CD4-positive, alpha-beta T cell (primary cell): ENCODE data around the gene ITSN2. TPM values are rescaled to one million over a fixed set of nuclear protein-coding genes. Genes with fewer than 3 reads are reported as not detected.

Experiments used
- ATAC-seq: fragments of 200-7000 bp; cut with Tn5 transposase; one replicate; pipeline ENCODE4 v1.10.0; 2022; ENCODE audit warnings: mild to moderate bottlenecking; ENCODE audit not compliant: poor library complexity
- CTCF ChIA-PET: fragments of 350-600 bp; sonication (Branson Sonifier 250); formaldehyde crosslinking; loops from one replicate; lab custom pipeline; 2021; ENCODE audit warnings: antibody characterized with exemption, inconsistent platforms; lab: Charles Lee
- POLR2A ChIA-PET: fragments of 350-600 bp; sonication (Branson Sonifier 250); formaldehyde crosslinking; loops from one replicate; lab custom pipeline; 2021; ENCODE audit warnings: antibody characterized with exemption, inconsistent platforms; lab: Charles Lee
- DNase-seq, 14 experiments: peaks; one replicate each; pipeline ENCODE4 v3.0.0-alpha.2; 2013 to 2020; ENCODE audit warnings: mixed read lengths in 2 of 14
- H3K27ac ChIP-seq, 2 donors: one replicate each; pipeline versions ENCODE4 v1.5.1 to v1.7.0; 2013; ENCODE audit warnings: low read length in 2 of 2, low read depth in 1 of 2, mild to moderate bottlenecking in 1 of 2
- H3K27me3 ChIP-seq, 2 experiments: 1 replicate in 1 of 2; 2 replicates in 1 of 2; pipeline versions ENCODE4 v1.6.1 to v1.7.0; 2013; ENCODE audit warnings: low read length in 2 of 2, control low read depth in 1 of 2, mild to moderate bottlenecking in 1 of 2, moderate library complexity in 1 of 2; ENCODE audit not compliant: insufficient read depth in 2 of 2, control insufficient read depth in 1 of 2
- H3K36me3 ChIP-seq: one replicate; pipeline ENCODE4 v1.6.1; 2013; ENCODE audit warnings: low read length, control low read depth; ENCODE audit not compliant: insufficient read depth
- H3K4me1 ChIP-seq: one replicate; pipeline ENCODE4 v1.6.1; 2013; ENCODE audit warnings: low read length, control low read depth; ENCODE audit not compliant: insufficient read depth
- H3K4me3 ChIP-seq: one replicate; pipeline ENCODE4 v1.5.1; 2013; ENCODE audit warnings: mild to moderate bottlenecking, low read length, moderate library complexity
- H3K9me3 ChIP-seq, 2 experiments: 1 replicate in 1 of 2; 2 replicates in 1 of 2; pipeline versions ENCODE4 v1.6.1 to v1.7.0; 2013; ENCODE audit warnings: low read length in 2 of 2, mild to moderate bottlenecking in 2 of 2, control low read depth in 1 of 2, moderate library complexity in 1 of 2; ENCODE audit not compliant: control insufficient read depth in 1 of 2, insufficient read depth in 1 of 2
- H3K27ac Mint-ChIP-seq: one replicate; pipeline ENCODE4 v1.8.0; 2020; ENCODE audit warnings: mixed read lengths
- H3K27me3 Mint-ChIP-seq: one replicate; pipeline ENCODE4 v1.8.0; 2021; ENCODE audit warnings: mixed read lengths
- H3K36me3 Mint-ChIP-seq: one replicate; pipeline ENCODE4 v1.8.0; 2021; ENCODE audit warnings: low read depth, mixed read lengths
- H3K4me1 Mint-ChIP-seq: one replicate; pipeline ENCODE4 v1.8.0; 2021; ENCODE audit warnings: low read depth, mixed read lengths
- H3K4me3 Mint-ChIP-seq: one replicate; pipeline ENCODE4 v1.8.0; 2020; ENCODE audit warnings: mild to moderate bottlenecking, mixed read lengths
- H3K9me3 Mint-ChIP-seq: one replicate; pipeline ENCODE4 v1.8.0; 2020; ENCODE audit warnings: mixed read lengths
- CTCF ChIP-seq: fragments of 200-600 bp; IDR thresholded peaks from one replicate; pipeline ENCODE4 v1.8.0; 2022; ENCODE audit warnings: antibody characterized with exemption, mild to moderate bottlenecking
- intact Hi-C, 2 experiments: fragments of 100-400 bp; cut with DNase I in 1 of 2; cut with micrococcal nuclease in 1 of 2; formaldehyde crosslinking; loops; one replicate each; pipeline versions ENCODE4 v1.15.1 to v1.9.0; 2023 to 2025; cut with DNase I, micrococcal nuclease
- total RNA-seq, 174 experiments: library from RNA in 2 of 174; stranded (reverse) in 2 of 174; gene quantifications; one replicate each; pipeline ENCODE4 v1.2.3 and lab custom pipeline; 2021 to 2026

The ITSN2 gene
- total RNA-seq, 2 experiments from 2014 or later, result 75.4 to 77.1 TPM

- Histone ChIP-seq H3K27ac (no peak overlapping the region), H3K36me3 (no peaks in the 10 kb centered on the region), H3K27me3 (no peaks in the 10 kb centered on the region), H3K4me3 (no peak overlapping the region), H3K4me1 (no peaks in the 10 kb centered on the region), H3K9me3 (peaks cover 0 to 12% of the 10 kb centered on the region in 2 experiments)
- Mint-ChIP-seq H3K27me3 (no peaks in the 10 kb centered on the region), H3K9me3 (no peaks in the 10 kb centered on the region), H3K4me1 (no peaks in the 10 kb centered on the region), H3K4me3 (no peak overlapping the region), H3K27ac (no peak overlapping the region), H3K36me3 (no peaks in the 10 kb centered on the region)
- intact Hi-C loops, result no loop called here
- CTCF ChIA-PET, result no interaction called here
- no peak for DNase-seq
- POLR2A ChIA-PET, result interaction anchor here (0.6 to 0.7 kb wide), 2 partner anchors 12 to 865 kb away, joined by 3 read pairs; partner anchors contain the start of gene EFR3B
- no peak for ATAC-seq
- no peak for TF ChIP-seq CTCF
Measured at GRCh38 chr2:24176326-24176725, 184.0 kb downstream of the ITSN2 start.

DNA sequence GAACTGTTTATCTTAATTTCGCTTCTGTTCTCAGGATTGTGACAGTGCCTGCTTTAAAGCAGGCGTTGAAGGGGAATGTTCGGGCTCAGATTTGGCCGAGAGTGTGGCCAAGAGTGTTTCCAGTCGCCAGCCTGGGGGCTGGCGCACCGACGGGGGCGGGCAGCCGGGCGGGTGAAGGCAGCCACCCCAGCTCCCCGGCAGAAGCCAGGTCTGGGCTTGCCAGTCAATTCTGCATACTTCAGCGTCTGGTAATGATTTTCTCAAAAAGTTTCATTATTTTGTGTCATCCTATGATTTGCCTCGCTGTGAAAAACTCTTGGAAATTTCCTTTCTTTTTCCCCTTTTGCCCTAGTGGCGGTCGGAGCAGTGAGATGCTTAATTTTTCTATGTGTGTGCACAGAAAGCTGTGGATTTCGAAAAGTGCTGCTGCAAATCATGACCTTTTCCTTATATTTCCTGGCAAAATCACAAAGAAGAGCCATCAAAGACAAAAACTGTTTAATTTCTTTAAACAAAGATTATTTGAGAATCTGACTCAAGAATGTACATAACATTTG lies 184.6 kb downstream of the ITSN2 start:
- Histone ChIP-seq H3K36me3 (no peaks in the 10 kb centered on the region), H3K9me3 (peaks cover 0 to 12% of the 10 kb centered on the region in 2 experiments), H3K27me3 (no peaks in the 10 kb centered on the region), H3K4me3 (no peak overlapping the region), H3K4me1 (no peaks in the 10 kb centered on the region), H3K27ac (no peak overlapping the region)
- Mint-ChIP-seq H3K9me3 (no peaks in the 10 kb centered on the region), H3K4me1 (no peaks in the 10 kb centered on the region), H3K36me3 (no peaks in the 10 kb centered on the region), H3K27me3 (no peaks in the 10 kb centered on the region), H3K4me3 (no peak overlapping the region), H3K27ac (no peak overlapping the region)
- CTCF ChIA-PET, result no interaction called here
- POLR2A ChIA-PET, result no interaction called here
- intact Hi-C loops, result no loop called here
- DNase-seq, result no peak
- no peak for TF ChIP-seq CTCF
- no peak for ATAC-seq

DNA sequence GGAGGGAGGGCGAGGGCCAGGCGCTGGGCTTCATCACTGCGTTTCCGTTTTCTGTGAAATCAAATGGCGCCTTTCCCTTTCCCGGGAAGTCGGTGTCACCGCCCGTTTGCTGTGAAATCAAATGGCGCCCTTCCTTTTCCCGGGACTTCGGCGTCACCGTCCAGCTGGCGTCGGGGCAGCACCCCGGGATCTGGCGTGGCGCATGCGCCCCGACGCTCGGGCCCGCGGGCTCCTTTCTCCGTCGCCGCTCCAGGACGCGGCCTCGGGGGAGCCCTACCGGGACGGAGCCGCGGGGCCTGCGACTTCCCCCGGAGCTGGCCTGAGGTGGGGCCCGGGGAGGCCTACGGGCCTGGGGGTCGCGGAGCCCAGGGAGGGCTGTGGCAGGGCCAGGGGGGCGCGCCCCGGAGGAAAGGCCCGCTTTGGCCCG lies 185.5 kb downstream of the ITSN2 start, which contains the start of gene FAM228A:
Gene FAM228A, plus strand, starts transcription at position 203 of the 427 bp plus-strand sequence. CDS start 428 bp downstream, outside the sequence.
- no peaks in the 10 kb centered on the region for H3K27me3 Mint-ChIP-seq
- ATAC-seq (no peak), DNase-seq (no peak)
- intact Hi-C loops, result no loop called here
- H3K4me1 Mint-ChIP-seq, result no peaks in the 10 kb centered on the region
- H3K27ac ChIP-seq, result no peak within 1 kb of the TSS
- no peak for TF ChIP-seq CTCF
- ChIA-PET POLR2A (no interaction called here), CTCF (no interaction called here)
- H3K36me3 ChIP-seq, result no peaks in the 10 kb centered on the region
- H3K9me3 ChIP-seq, result peaks cover 0 to 12% of the 10 kb centered on the region in 2 experiments
- no peaks in the 10 kb centered on the region for H3K36me3 Mint-ChIP-seq
- H3K27me3 ChIP-seq, result no peaks in the 10 kb centered on the region
- no peak within 1 kb of the TSS for H3K27ac Mint-ChIP-seq
- H3K9me3 Mint-ChIP-seq, result no peaks in the 10 kb centered on the region
- H3K4me3 ChIP-seq, result no peak within 1 kb of the TSS
- H3K4me3 Mint-ChIP-seq, result no peak within 1 kb of the TSS
- H3K4me1 ChIP-seq, result no peaks in the 10 kb centered on the region
